HG03066 (cell line): Measurements from ENCODE around the gene TRIM33.
"Not testable (repeated sequence)": the region's sequence is repeated elsewhere in the genome, so short reads cannot be mapped to it uniquely, and the experiment has no call there.

Experiments
- ATAC-seq: cut with Tn5 transposase; IDR thresholded peaks from one replicate; pipeline ENCODE4 v1.9.1; 2021; ENCODE audit warnings: low read depth; ENCODE audit not compliant: unreplicated experiment

The TRIM33 gene

GRCh38 chr1:114468710-114469468 lies 42.1 kb downstream of the TRIM33 start:
- no peak for ATAC-seq

GRCh38 chr1:114468047-114468446 lies 43.0 kb downstream of the TRIM33 start:
- ATAC-seq, result no peak

GRCh38 chr1:114467491-114467890 lies 43.5 kb downstream of the TRIM33 start:
- ATAC-seq, result peak; percentile 64

- no peak for ATAC-seq
Observed at GRCh38 chr1:114466334-114467014, 44.5 kb downstream of the TRIM33 start.

GRCh38 chr1:114462963-114463362 lies 48.0 kb downstream of the TRIM33 start:
- no peak for ATAC-seq

GRCh38 chr1:114462341-114462740 lies 48.7 kb downstream of the TRIM33 start:
- no peak for ATAC-seq

GRCh38 chr1:114458237-114458777 lies 52.7 kb downstream of the TRIM33 start:
- ATAC-seq, result no peak

GRCh38 chr1:114457675-114458236 lies 53.2 kb downstream of the TRIM33 start:
- no peak for ATAC-seq

GRCh38 chr1:114456586-114456985 lies 54.4 kb downstream of the TRIM33 start:
- ATAC-seq, result no peak

- no peak for ATAC-seq
Observed at GRCh38 chr1:114455102-114455785, 55.8 kb downstream of the TRIM33 start.

GRCh38 chr1:114454539-114454938 lies 56.5 kb downstream of the TRIM33 start:
- ATAC-seq, result no peak

GRCh38 chr1:114453361-114453784 lies 57.6 kb downstream of the TRIM33 start:
- ATAC-seq, result no peak

GRCh38 chr1:114448370-114449036 lies 62.5 kb downstream of the TRIM33 start:
- no peak for ATAC-seq

GRCh38 chr1:114446198-114446597 lies 64.8 kb downstream of the TRIM33 start:
- ATAC-seq, result no peak

GRCh38 chr1:114443226-114443625 lies 67.8 kb downstream of the TRIM33 start:
- not testable (repeated sequence) for ATAC-seq

GRCh38 chr1:114441332-114441731 lies 69.7 kb downstream of the TRIM33 start:
- no peak for ATAC-seq

- ATAC-seq, result no peak
Observed at GRCh38 chr1:114439369-114439768, 71.6 kb downstream of the TRIM33 start.

- ATAC-seq, result no peak
Observed at GRCh38 chr1:114437812-114438211, 73.2 kb downstream of the TRIM33 start.

- no peak for ATAC-seq
Observed at GRCh38 chr1:114436799-114437198, 74.2 kb downstream of the TRIM33 start.

- ATAC-seq, result no peak
Observed at GRCh38 chr1:114435088-114435715, 75.8 kb downstream of the TRIM33 start.
